Keratinocyte (primary cell): ENCODE results near the gene KCNIP3. TPM values are rescaled to one million over a fixed set of nuclear protein-coding genes. Genes with fewer than 3 reads are reported as not detected.

ENCODE experiments used
- DNase-seq: peaks from one replicate; pipeline ENCODE4 v3.0.0-alpha.2; 2011; ENCODE audit warnings: low read depth, missing footprints, low spot score
- FAIRE-seq: peaks from 2 replicates; lab custom pipeline; 2011; peaks lifted over from hg19 to GRCh38; lab: Jason Lieb, UNC
- H2AFZ ChIP-seq: 2 replicates; pipeline ENCODE4 v1.6.0; 2012; ENCODE audit warnings: low read length, control low read depth, inconsistent platforms; ENCODE audit not compliant: control insufficient read depth
- H3K27ac ChIP-seq: 2 replicates; pipeline ENCODE4 v1.5.1; 2011; ENCODE audit warnings: low read length; ENCODE audit not compliant: control insufficient read depth, insufficient read depth
- H3K27me3 ChIP-seq: 3 replicates; pipeline ENCODE4 v1.6.0; 2011; ENCODE audit warnings: low read length; ENCODE audit not compliant: control insufficient read depth, insufficient read depth; ENCODE audit errors: extremely low read depth
- H3K36me3 ChIP-seq, 2 experiments: 2 replicates in 1 of 2; 3 replicates in 1 of 2; pipeline ENCODE4 v1.5.1; 2011; ENCODE audit warnings: low read length in 2 of 2, mild to moderate bottlenecking in 1 of 2; ENCODE audit not compliant: control insufficient read depth in 2 of 2, insufficient read depth in 2 of 2; ENCODE audit errors: extremely low read depth in 1 of 2
- H3K4me1 ChIP-seq: 3 replicates; pipeline ENCODE4 v1.5.1; 2011; ENCODE audit warnings: low read length; ENCODE audit not compliant: control insufficient read depth, insufficient read depth; ENCODE audit errors: extremely low read depth
- H3K4me2 ChIP-seq: 3 replicates; pipeline ENCODE4 v1.6.0; 2011; ENCODE audit warnings: low read depth, low read length; ENCODE audit not compliant: control insufficient read depth, insufficient read depth; ENCODE audit errors: extremely low read depth
- H3K4me3 ChIP-seq, 3 experiments: fragments of 200-600 bp in 1 of 3; sonication (generic) in 1 of 3; 2 replicates in 2 of 3; 3 replicates in 1 of 3; pipeline ENCODE4 v1.5.1; 2011 to 2016; ENCODE audit warnings: low read length in 3 of 3, mild to moderate bottlenecking in 3 of 3, control low read depth in 2 of 3, inconsistent platforms in 1 of 3, low read depth in 1 of 3, mixed read lengths in 1 of 3, mixed run types in 1 of 3, moderate library complexity in 1 of 3; ENCODE audit not compliant: control insufficient read depth in 2 of 3, insufficient read depth in 2 of 3; ENCODE audit errors: extremely low read depth in 1 of 3
- H3K79me2 ChIP-seq: 2 replicates; pipeline ENCODE4 v1.6.0; 2012; ENCODE audit warnings: low read length; ENCODE audit not compliant: control insufficient read depth, insufficient read depth
- H3K9ac ChIP-seq: 3 replicates; pipeline ENCODE4 v1.6.0; 2011; ENCODE audit warnings: low read length; ENCODE audit not compliant: control insufficient read depth, insufficient read depth; ENCODE audit errors: extremely low read depth
- H3K9me1 ChIP-seq: 3 replicates; pipeline ENCODE4 v1.6.0; 2011; ENCODE audit warnings: low read length; ENCODE audit not compliant: control insufficient read depth, insufficient read depth; ENCODE audit errors: extremely low read depth
- H3K9me3 ChIP-seq: 2 replicates; pipeline ENCODE4 v1.5.1; 2012; ENCODE audit warnings: low read depth, low read length; ENCODE audit not compliant: control insufficient read depth
- H4K20me1 ChIP-seq: 3 replicates; pipeline ENCODE4 v1.6.0; 2011; ENCODE audit warnings: low read length; ENCODE audit not compliant: control insufficient read depth, insufficient read depth; ENCODE audit errors: extremely low read depth
- CTCF ChIP-seq, 3 experiments: IDR thresholded peaks in 1 of 3; conservative IDR thresholded peaks in 1 of 3; optimal IDR thresholded peaks in 1 of 3; 2 replicates in 2 of 3; 3 replicates in 1 of 3; pipeline versions ENCODE3 to v1.5.1; 2011; ENCODE audit warnings: low read length in 3 of 3, mild to moderate bottlenecking in 3 of 3, moderate library complexity in 2 of 3, control low read depth in 1 of 3, inconsistent platforms in 1 of 3; ENCODE audit not compliant: insufficient read depth in 2 of 3; ENCODE audit errors: extremely low read depth in 1 of 3
- EZH2 ChIP-seq: IDR thresholded peaks from one replicate; pipeline ENCODE4 v1.6.1; 2012; ENCODE audit warnings: inconsistent platforms, mild to moderate bottlenecking, low read length, moderate library complexity
- dilution Hi-C: fragments of 300-500 bp; cut with MboI; formaldehyde crosslinking; loops from one replicate; pipeline ENCODE4 v1.7.0; 2020; ENCODE audit warnings: low sequenced_read_pairs; ENCODE audit not compliant: extremely low pct_ligation_motif_present
- polyA plus RNA-seq, 5 experiments: library from polyadenylated mRNA; depleted of rRNA in 3 of 5; stranded (reverse) in 3 of 5; stranded (forward) in 1 of 5; unstranded in 1 of 5; fragments of >200 nt; gene quantifications; 1 replicate in 1 of 5; 2 replicates in 3 of 5; 3 replicates in 1 of 5; pipeline versions ENCODE4 v1.2.1 to v1.2.3, GENCODE V29; 2011 to 2012; ENCODE audit warnings: missing spikeins in 2 of 5, low read depth in 1 of 5, low replicate concordance in 1 of 5

Gene KCNIP3
- polyA plus RNA-seq, 1 donor (not counting 4 experiments of a cell fraction or from before 2014, with no cell fraction given): 0.66 TPM

- Histone ChIP-seq H3K4me1 (peaks cover 3% of the 10 kb centered on the region), H3K27ac (no peak overlapping the region), H3K27me3 (no peaks in the 10 kb centered on the region), H3K9me1 (no peaks in the 10 kb centered on the region), H3K9ac (no peak overlapping the region), H4K20me1 (no peaks in the 10 kb centered on the region), H2AFZ (no peak overlapping the region), H3K79me2 (no peaks in the 10 kb centered on the region), H3K36me3 (no peaks in the 10 kb centered on the region), H3K9me3 (no peaks in the 10 kb centered on the region), H3K4me3 (no peak overlapping the region), H3K4me2 (no peak overlapping the region)
- FAIRE-seq (no peak), DNase-seq (no peak)
- dilution Hi-C loops: no loop called here
- TF ChIP-seq EZH2 (no peak), CTCF (optimal IDR thresholded peaks at IDR 0.05 in 1 of 3, IDR thresholded peaks at IDR 0.05 in 1 of 3, conservative IDR thresholded peaks at IDR 0.05 in 1 of 3; ENCODE audit: extremely low read depth in 1 of 3, insufficient read depth in 2 of 3, low read length in 3 of 3) (no peak)
These were observed 83.6 kb downstream of the KCNIP3 start for GRCh38 chr2:95380731-95381130.

GRCh38 chr2:95381212-95382191 lies 84.4 kb downstream of the KCNIP3 start:
- Histone ChIP-seq H3K79me2 (no peaks in the 10 kb centered on the region), H3K4me3 (no peak overlapping the region), H3K27ac (no peak overlapping the region), H3K9ac (no peak overlapping the region), H3K9me3 (no peaks in the 10 kb centered on the region), H3K36me3 (no peaks in the 10 kb centered on the region), H3K4me2 (no peak overlapping the region), H3K4me1 (peaks cover 3% of the 10 kb centered on the region), H2AFZ (no peak overlapping the region), H4K20me1 (no peaks in the 10 kb centered on the region), H3K27me3 (no peaks in the 10 kb centered on the region), H3K9me1 (no peaks in the 10 kb centered on the region)
- FAIRE-seq: no peak
- TF ChIP-seq EZH2 (no peak), CTCF (optimal IDR thresholded peaks at IDR 0.05 in 1 of 3, IDR thresholded peaks at IDR 0.05 in 1 of 3, conservative IDR thresholded peaks at IDR 0.05 in 1 of 3; ENCODE audit: extremely low read depth in 1 of 3, insufficient read depth in 2 of 3, low read length in 3 of 3) (no peak)
- dilution Hi-C loops: no loop called here
- DNase-seq: no peak
